A549 (cell line): ENCODE data around the gene SEPHS1. TPM values are rescaled to one million over a fixed set of nuclear protein-coding genes. Genes with fewer than 3 reads are reported as not detected.

Experiments
- ATAC-seq, 2 experiments: fragments of 200-7000 bp in 1 of 2; fragments of >200 bp in 1 of 2; cut with Nextera tagmentation in 1 of 2; cut with Tn5 transposase in 1 of 2; 3 replicates each; pipeline versions ENCODE4 v1.8.0 to v1.9.1; 2018 to 2020; ENCODE audit warnings: mild to moderate bottlenecking in 1 of 2, moderate library complexity in 1 of 2
- CTCF ChIA-PET: fragments of 300-600 bp; sonication (Branson Sonifier 250); formaldehyde crosslinking; extraction: SDS; loops from one replicate; lab custom pipeline; 2021; ENCODE audit warnings: antibody characterized with exemption, inconsistent platforms; lab: Yijun Ruan, JAX
- POLR2A ChIA-PET: fragments of 350-600 bp; formaldehyde crosslinking; extraction: SDS; loops from one replicate; lab custom pipeline; 2021; ENCODE audit warnings: antibody characterized with exemption, inconsistent platforms; lab: Yijun Ruan, JAX
- DNase-seq, 2 experiments: peaks; one replicate each; pipeline versions ENCODE4 v3.0.0 to v3.0.0-alpha.2; 2011 to 2016; ENCODE audit warnings: low read depth in 1 of 2, low spot score in 1 of 2
- FAIRE-seq: peaks from 2 replicates; lab custom pipeline; 2011; peaks lifted over from hg19 to GRCh38; lab: Jason Lieb, UNC
- H3K27ac ChIP-seq, 2 experiments: fragments of >200 bp; sonication (Bioruptor Twin); formaldehyde crosslinking; 3 replicates each; pipeline ENCODE4 v1.5.1; 2016 to 2017
- H3K4me1 ChIP-seq: fragments of >200 bp; sonication (Bioruptor Twin); formaldehyde crosslinking; 3 replicates; pipeline ENCODE4 v1.6.1; 2016
- H3K4me2 ChIP-seq: fragments of >200 bp; sonication (Bioruptor Twin); formaldehyde crosslinking; 3 replicates; pipeline ENCODE4 v1.6.1; 2016
- H3K4me3 ChIP-seq: fragments of >200 bp; sonication (Bioruptor Twin); formaldehyde crosslinking; 3 replicates; pipeline ENCODE4 v1.5.1; 2016
- H3K9me3 ChIP-seq: fragments of >200 bp; sonication (Bioruptor Twin); formaldehyde crosslinking; 3 replicates; pipeline ENCODE4 v1.6.1; 2016
- CBX2 ChIP-seq: fragments of 200-600 bp; sonication (generic); IDR thresholded peaks from 2 replicates; pipeline ENCODE4 v1.6.1; 2016; ENCODE audit warnings: low read depth, mild to moderate bottlenecking, borderline replicate concordance
- CBX8 ChIP-seq: fragments of 200-600 bp; sonication (generic); IDR thresholded peaks from 2 replicates; pipeline ENCODE4 v1.6.1; 2016
- CHD2 ChIP-seq: fragments of 150-350 bp; IDR thresholded peaks from 2 replicates; pipeline ENCODE4 v1.6.1; 2014; ENCODE audit warnings: low read length; ENCODE audit not compliant: partially characterized antibody
- CHD4 ChIP-seq: fragments of 200-600 bp; sonication (generic); IDR thresholded peaks from 2 replicates; pipeline ENCODE4 v1.6.1; 2016; ENCODE audit warnings: antibody characterized with exemption, mild to moderate bottlenecking, borderline replicate concordance
- EP300 ChIP-seq, 2 experiments: fragments of >200 bp; sonication (Bioruptor Twin); formaldehyde crosslinking; IDR thresholded peaks; 2 replicates in 1 of 2; 3 replicates in 1 of 2; pipeline ENCODE4 v1.6.1; 2016 to 2017
- FOSL2 ChIP-seq, 2 experiments: fragments of 450-650 bp in 1 of 2; fragments of >200 bp in 1 of 2; sonication (Bioruptor Twin) in 1 of 2; formaldehyde crosslinking; IDR thresholded peaks; 2 replicates each; pipeline versions ENCODE4 v1.5.0 to v1.6.1; 2016 to 2020; ENCODE audit warnings: mild to moderate bottlenecking in 1 of 2, moderate library complexity in 1 of 2
- HDAC2 ChIP-seq: fragments of 200-600 bp; sonication (generic); IDR thresholded peaks from 2 replicates; pipeline ENCODE4 v1.6.1; 2016
- HEYL ChIP-seq: fragments of 250-450 bp; sonication (Bioruptor Pico); IDR thresholded peaks from 2 replicates; pipeline ENCODE4 v1.8.0; 2021; ENCODE audit warnings: mild to moderate bottlenecking, moderate library complexity
- HOXA7 ChIP-seq: fragments of 250-450 bp; sonication (Bioruptor Pico); IDR thresholded peaks from 2 replicates; pipeline ENCODE4 v1.5.0; 2020; ENCODE audit warnings: mild to moderate bottlenecking, moderate library complexity
- JUNB ChIP-seq: fragments of >200 bp; sonication (Bioruptor Twin); formaldehyde crosslinking; IDR thresholded peaks from 2 replicates; pipeline ENCODE4 v1.6.1; 2016
- KDM5A ChIP-seq: fragments of 200-600 bp; sonication (generic); IDR thresholded peaks from 2 replicates; pipeline ENCODE4 v1.6.1; 2016; ENCODE audit warnings: antibody characterized with exemption, mild to moderate bottlenecking
- MAFK ChIP-seq: fragments of 450-650 bp; IDR thresholded peaks from 2 replicates; pipeline ENCODE4 v1.6.1; 2014; ENCODE audit not compliant: partially characterized antibody
- MAZ ChIP-seq: fragments of 150-350 bp; IDR thresholded peaks from 2 replicates; pipeline ENCODE4 v1.6.1; 2014; ENCODE audit warnings: antibody characterized with exemption, low read depth, low read length, borderline replicate concordance
- MYC ChIP-seq: IDR thresholded peaks from 2 replicates; pipeline ENCODE4 v1.6.1; 2012; ENCODE audit warnings: mild to moderate bottlenecking, inconsistent platforms, low read length, improper control_type of control experiment, borderline replicate concordance
- NPAS2 ChIP-seq: fragments of 250-450 bp; sonication (Bioruptor Pico); IDR thresholded peaks from 2 replicates; pipeline ENCODE4 v1.8.0; 2022; ENCODE audit warnings: mild to moderate bottlenecking, moderate library complexity, borderline replicate concordance
- POLR2A ChIP-seq: IDR thresholded peaks from 2 replicates; pipeline ENCODE4 v1.6.1; 2012; ENCODE audit warnings: mild to moderate bottlenecking, low read length
- RAD21 ChIP-seq, 2 experiments: fragments of >200 bp in 1 of 2; sonication (Bioruptor Twin) in 1 of 2; formaldehyde crosslinking in 1 of 2; IDR thresholded peaks in 1 of 2; conservative IDR thresholded peaks in 1 of 2; 2 replicates in 1 of 2; 3 replicates in 1 of 2; pipeline ENCODE4 v1.6.1; 2012 to 2018; ENCODE audit warnings: inconsistent platforms in 1 of 2
- RARB ChIP-seq: fragments of 250-450 bp; sonication (Bioruptor Pico); IDR thresholded peaks from 2 replicates; pipeline ENCODE4 v1.8.0; 2021; ENCODE audit warnings: mild to moderate bottlenecking, moderate library complexity
- RFX5 ChIP-seq: fragments of 450-650 bp; IDR thresholded peaks from 2 replicates; pipeline ENCODE4 v1.7.1; 2014; ENCODE audit warnings: antibody characterized with exemption, mild to moderate bottlenecking, moderate library complexity
- ZC3H11A ChIP-seq: fragments of 450-650 bp; IDR thresholded peaks from 2 replicates; pipeline ENCODE4 v1.6.1; 2014; ENCODE audit warnings: antibody characterized with exemption, mild to moderate bottlenecking
- WGBS: methylation state at CpG from one replicate; pipeline ENCODE4 v1.1.6; 2017; ENCODE audit errors: missing lambda C conversion rate; 5-methylcytosine and 5-hydroxymethylcytosine counted together
- polyA plus RNA-seq, 4 experiments: library from polyadenylated mRNA; depleted of rRNA in 3 of 4; stranded (reverse); fragments of >200 nt; fragmentation: RNase III in 1 of 4; extraction: RNeasy Plus Mini Kit Qiagen cat#74134 plus additional on column Dnase treatment in 1 of 4; gene quantifications; 2 replicates in 3 of 4; 3 replicates in 1 of 4; pipeline ENCODE4 v1.2.3, GENCODE V29; 2011 to 2017
- TF ChIP-seq, protein P1 (sequence below): fragments of 450-650 bp; IDR thresholded peaks from 2 replicates; pipeline ENCODE4 v1.6.1; 2014; ENCODE audit warnings: antibody characterized with exemption
- TF ChIP-seq, protein P2 (sequence below): IDR thresholded peaks from 2 replicates; pipeline ENCODE4 v1.6.1; 2012; ENCODE audit warnings: low read depth, borderline replicate concordance
- TF ChIP-seq, protein P3 (sequence below): fragments of 150-350 bp; IDR thresholded peaks from 2 replicates; pipeline ENCODE4 v1.6.1; 2014; ENCODE audit warnings: low read depth, mild to moderate bottlenecking, low read length

Gene SEPHS1
- polyA plus RNA-seq, 2 of the 4 experiments (the other 2 are of a cell fraction), result 71.4 to 124 TPM

DNA sequence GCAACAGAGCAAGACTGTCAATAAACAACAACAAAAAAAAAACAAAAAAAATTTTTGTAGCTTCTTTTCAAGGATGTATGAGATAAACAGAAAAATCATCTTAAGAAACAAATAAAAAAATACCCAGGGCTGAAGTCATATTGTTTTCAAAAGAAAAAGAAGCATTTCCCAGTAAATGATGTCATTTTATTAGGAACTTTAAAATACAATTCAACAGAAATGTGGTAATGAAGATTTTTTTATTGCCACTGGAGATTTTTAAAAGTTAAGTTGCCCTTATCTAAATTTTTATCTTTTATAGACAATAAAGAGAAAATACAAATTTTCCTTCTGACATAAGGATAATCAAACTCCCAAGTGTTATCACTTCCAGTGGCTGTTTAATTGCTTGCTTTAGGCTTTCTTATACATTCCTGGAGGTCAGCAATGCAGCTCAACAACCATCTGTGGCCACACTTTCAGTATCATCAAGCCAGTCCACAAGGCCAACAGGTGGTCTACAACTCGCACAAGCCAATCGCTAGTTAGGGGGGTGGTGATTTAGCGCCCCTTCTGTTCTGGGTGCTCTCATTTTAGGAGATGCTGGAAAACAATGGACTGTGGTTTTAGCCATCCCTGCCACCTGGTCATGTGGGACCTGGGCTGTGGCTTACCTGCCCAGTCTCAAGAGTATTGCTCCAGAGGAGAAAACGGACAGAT, 10.8 kb downstream of the SEPHS1 start:
- 81% methylated on average over 4 of the region's 4 CpGs for WGBS
- Histone ChIP-seq H3K4me1 (peaks cover 3% of the 10 kb centered on the region; the same call in 1 of the 3 replicates), H3K27ac (no peak overlapping the region), H3K9me3 (no peaks in the 10 kb centered on the region), H3K4me3 (no peak overlapping the region), H3K4me2 (no peak overlapping the region)
- ChIA-PET CTCF (interaction anchor here (0.8 to 1.2 kb wide), 2 partner anchors 10 to 35 kb away, joined by 3 read pairs; no protein-coding TSS in a partner anchor), POLR2A (interaction anchor here (0.6 to 0.7 kb wide), 2 partner anchors 75 to 81 kb away, joined by 3 to 4 read pairs; no protein-coding TSS in a partner anchor)
- TF ChIP-seq, protein P1, sequence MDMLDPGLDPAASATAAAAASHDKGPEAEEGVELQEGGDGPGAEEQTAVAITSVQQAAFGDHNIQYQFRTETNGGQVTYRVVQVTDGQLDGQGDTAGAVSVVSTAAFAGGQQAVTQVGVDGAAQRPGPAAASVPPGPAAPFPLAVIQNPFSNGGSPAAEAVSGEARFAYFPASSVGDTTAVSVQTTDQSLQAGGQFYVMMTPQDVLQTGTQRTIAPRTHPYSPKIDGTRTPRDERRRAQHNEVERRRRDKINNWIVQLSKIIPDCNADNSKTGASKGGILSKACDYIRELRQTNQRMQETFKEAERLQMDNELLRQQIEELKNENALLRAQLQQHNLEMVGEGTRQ, result no peak
- TF ChIP-seq KDM5A (no peak), CHD2 (no peak), CHD4 (no peak), JUNB (no peak), FOSL2 (IDR thresholded peaks at IDR 0.05) (no peak), FOSL2 (CRISPR knock-in tag; IDR thresholded peaks at IDR 0.05) (no peak), CBX8 (no peak), CBX2 (no peak), HDAC2 (no peak), MYC (no peak), RARB (no peak), MAFK (no peak), RFX5 (no peak), HOXA7 (CRISPR knock-in tag) (no peak), NPAS2 (no peak), POLR2A (no peak)
- TF ChIP-seq, protein P2, sequence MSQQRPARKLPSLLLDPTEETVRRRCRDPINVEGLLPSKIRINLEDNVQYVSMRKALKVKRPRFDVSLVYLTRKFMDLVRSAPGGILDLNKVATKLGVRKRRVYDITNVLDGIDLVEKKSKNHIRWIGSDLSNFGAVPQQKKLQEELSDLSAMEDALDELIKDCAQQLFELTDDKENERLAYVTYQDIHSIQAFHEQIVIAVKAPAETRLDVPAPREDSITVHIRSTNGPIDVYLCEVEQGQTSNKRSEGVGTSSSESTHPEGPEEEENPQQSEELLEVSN, result no peak
- TF ChIP-seq, protein P3, sequence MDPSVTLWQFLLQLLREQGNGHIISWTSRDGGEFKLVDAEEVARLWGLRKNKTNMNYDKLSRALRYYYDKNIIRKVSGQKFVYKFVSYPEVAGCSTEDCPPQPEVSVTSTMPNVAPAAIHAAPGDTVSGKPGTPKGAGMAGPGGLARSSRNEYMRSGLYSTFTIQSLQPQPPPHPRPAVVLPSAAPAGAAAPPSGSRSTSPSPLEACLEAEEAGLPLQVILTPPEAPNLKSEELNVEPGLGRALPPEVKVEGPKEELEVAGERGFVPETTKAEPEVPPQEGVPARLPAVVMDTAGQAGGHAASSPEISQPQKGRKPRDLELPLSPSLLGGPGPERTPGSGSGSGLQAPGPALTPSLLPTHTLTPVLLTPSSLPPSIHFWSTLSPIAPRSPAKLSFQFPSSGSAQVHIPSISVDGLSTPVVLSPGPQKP, result no peak
- FAIRE-seq (no peak), ATAC-seq (no peak), DNase-seq (no peak)

DNA sequence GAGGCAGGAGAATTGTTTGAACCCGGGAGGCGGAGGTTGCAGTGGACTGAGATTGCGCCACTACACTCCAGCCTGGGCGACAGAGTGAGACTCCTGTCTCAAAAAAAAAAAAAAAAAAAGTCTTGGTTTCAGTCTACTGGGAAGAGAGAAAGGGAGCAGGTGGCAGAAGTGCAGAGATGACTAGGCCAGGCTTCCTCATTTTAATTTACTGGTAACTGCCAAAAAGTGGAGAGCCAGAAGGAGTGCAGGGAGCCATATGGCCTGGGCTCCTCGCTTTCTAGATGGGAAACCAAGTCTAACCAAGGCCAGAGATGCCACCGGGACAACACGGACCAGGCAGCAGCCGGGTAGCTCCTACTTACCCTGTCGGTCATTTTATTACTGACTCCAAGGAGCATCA, 12.2 kb downstream of the SEPHS1 start:
- H3K9me3 ChIP-seq, result no peaks in the 10 kb centered on the region
- H3K27ac ChIP-seq, result no peak overlapping the region
- TF ChIP-seq HDAC2, result no peak
- TF ChIP-seq, protein P1, result no peak
- no peak for TF ChIP-seq EP300 (IDR thresholded peaks at IDR 0.05)
- no peak for TF ChIP-seq HOXA7 (CRISPR knock-in tag)
- TF ChIP-seq RAD21 (conservative IDR thresholded peaks at IDR 0.05 in 1 of 2, IDR thresholded peaks at IDR 0.05 in 1 of 2), result no peak
- TF ChIP-seq ZC3H11A, result no peak
- no peak for TF ChIP-seq POLR2A
- no peak for TF ChIP-seq MAZ
- no peak for TF ChIP-seq HEYL
- FAIRE-seq (no peak), ATAC-seq (no peak), DNase-seq (no peak)
- 96% methylated on average over 9 of the region's 9 CpGs for WGBS
- H3K4me1 ChIP-seq, result peaks cover 3% of the 10 kb centered on the region; the same call in 1 of the 3 replicates
- POLR2A ChIA-PET, result no interaction called here
- CTCF ChIA-PET, result interaction anchor here (0.8 to 1.2 kb wide), 2 partner anchors 36 to 104 kb away, joined by 3 read pairs; no protein-coding TSS in a partner anchor
- no peak overlapping the region for H3K4me3 ChIP-seq
- no peak overlapping the region for H3K4me2 ChIP-seq
